Endothelial cell (in vitro differentiated cells): ENCODE data around the gene KAZN. TPM values are rescaled to one million over a fixed set of nuclear protein-coding genes. Genes with fewer than 3 reads are reported as not detected.

Source experiments
- DNase-seq: peaks from one replicate; pipeline ENCODE4 v3.0.0; 2021; ENCODE audit warnings: low spot score
- H3K27ac Mint-ChIP-seq: one replicate; pipeline ENCODE4 v1.8.0; 2021; ENCODE audit warnings: mixed read lengths, inconsistent platforms; ENCODE audit not compliant: unreplicated experiment
- H3K27me3 Mint-ChIP-seq: one replicate; pipeline ENCODE4 v1.8.0; 2021; ENCODE audit warnings: mild to moderate bottlenecking, moderate library complexity, mixed read lengths, inconsistent platforms; ENCODE audit not compliant: unreplicated experiment
- H3K36me3 Mint-ChIP-seq: one replicate; pipeline ENCODE4 v1.8.0; 2021; ENCODE audit warnings: mild to moderate bottlenecking, low read depth, mixed read lengths, inconsistent platforms; ENCODE audit not compliant: unreplicated experiment
- H3K4me1 Mint-ChIP-seq: one replicate; pipeline ENCODE4 v1.8.0; 2021; ENCODE audit warnings: mild to moderate bottlenecking, mixed read lengths, inconsistent platforms; ENCODE audit not compliant: unreplicated experiment
- H3K4me3 Mint-ChIP-seq: one replicate; pipeline ENCODE4 v1.8.0; 2021; ENCODE audit warnings: mild to moderate bottlenecking, mixed read lengths, inconsistent platforms; ENCODE audit not compliant: unreplicated experiment
- H3K9me3 Mint-ChIP-seq: one replicate; pipeline ENCODE4 v1.8.0; 2021; ENCODE audit warnings: mixed read lengths, inconsistent platforms; ENCODE audit not compliant: unreplicated experiment
- CTCF ChIP-seq: fragments of 200-600 bp; sonication (generic); IDR thresholded peaks from one replicate; pipeline ENCODE4 v1.5.0; 2021; ENCODE audit warnings: antibody characterized with exemption; ENCODE audit not compliant: unreplicated experiment
- total RNA-seq: library from RNA; stranded (reverse); fragmentation: NEBNext Ultra II Directional; extraction: Animal tissue kit (Norgen Biotek cat#: 25700); gene quantifications from one replicate; pipeline ENCODE4 v1.2.1, GENCODE V29; 2021; ENCODE audit not compliant: unreplicated experiment

Gene KAZN
- total RNA-seq, 1 donor from 2014 or later = 10.1 TPM

GRCh38 chr1:14746393-14746792, 147.9 kb downstream of the KAZN start:
- H3K9me3 Mint-ChIP-seq = no peaks in the 10 kb centered on the region
- H3K36me3 Mint-ChIP-seq = no peaks in the 10 kb centered on the region
- H3K27ac Mint-ChIP-seq = no peak overlapping the region
- H3K4me3 Mint-ChIP-seq = no peak overlapping the region
- no peak for DNase-seq
- TF ChIP-seq CTCF = no peak
- peaks cover 2% of the 10 kb centered on the region for H3K27me3 Mint-ChIP-seq
- no peaks in the 10 kb centered on the region for H3K4me1 Mint-ChIP-seq

- DNase-seq = no peak
- H3K9me3 Mint-ChIP-seq = no peaks in the 10 kb centered on the region
Measured at GRCh38 chr1:14748151-14748550, 149.7 kb downstream of the KAZN start.

GRCh38 chr1:14748977-14749376, 150.5 kb downstream of the KAZN start:
- DNase-seq = no peak
- Mint-ChIP-seq H3K4me3 (no peak overlapping the region), H3K36me3 (no peaks in the 10 kb centered on the region), H3K27ac (no peak overlapping the region), H3K4me1 (no peaks in the 10 kb centered on the region), H3K27me3 (no peaks in the 10 kb centered on the region), H3K9me3 (no peaks in the 10 kb centered on the region)
- no peak for TF ChIP-seq CTCF

More at GRCh38 chr1:14748151-14748550, 149.7 kb downstream of the KAZN start:
- Mint-ChIP-seq H3K36me3 (no peaks in the 10 kb centered on the region), H3K27me3 (no peaks in the 10 kb centered on the region), H3K27ac (no peak overlapping the region), H3K4me1 (no peaks in the 10 kb centered on the region), H3K4me3 (no peak overlapping the region)
- no peak for TF ChIP-seq CTCF

GRCh38 chr1:14750490-14750889, 152.0 kb downstream of the KAZN start:
- DNase-seq = no peak
- H3K4me1 Mint-ChIP-seq = no peaks in the 10 kb centered on the region
- no peak overlapping the region for H3K4me3 Mint-ChIP-seq
- H3K27ac Mint-ChIP-seq = no peak overlapping the region
- H3K27me3 Mint-ChIP-seq = no peaks in the 10 kb centered on the region
- TF ChIP-seq CTCF = no peak
- no peaks in the 10 kb centered on the region for H3K9me3 Mint-ChIP-seq
- H3K36me3 Mint-ChIP-seq = no peaks in the 10 kb centered on the region

- Mint-ChIP-seq H3K27ac (no peak overlapping the region), H3K9me3 (no peaks in the 10 kb centered on the region), H3K4me3 (no peak overlapping the region), H3K36me3 (no peaks in the 10 kb centered on the region), H3K27me3 (peaks cover 4% of the 10 kb centered on the region), H3K4me1 (peaks cover 6% of the 10 kb centered on the region)
- DNase-seq = no peak
- TF ChIP-seq CTCF = no peak
Measured at GRCh38 chr1:14755518-14756252, 157.2 kb downstream of the KAZN start.
